A673 (cell line): ENCODE data around the gene PNMA1. TPM values are rescaled to one million over a fixed set of nuclear protein-coding genes. Genes with fewer than 3 reads are reported as not detected.
A peak's percentile ranks its signal among the peaks of the same experiment; 100 is the strongest.

ENCODE experiments used
- Bru-seq: library from RNA; stranded (reverse); fragments of 400-500 nt; gene quantifications from one replicate; lab custom pipeline; 2021; lab: Mats Ljungman, UMichigan
- BruChase-seq, 2 experiments: library from RNA; stranded (reverse); fragments of 400-500 nt; gene quantifications; one replicate each; lab custom pipeline; 2021; lab: Mats Ljungman, UMichigan
- BruUV-seq: library from RNA; stranded (reverse); fragments of 400-500 nt; replicated peaks from 2 replicates; lab custom pipeline; 2021; lab: Mats Ljungman, UMichigan
- CTCF ChIA-PET: fragments of 300-600 bp; sonication (Branson Sonifier 250); formaldehyde crosslinking; loops from one replicate; lab custom pipeline; 2022; ENCODE audit warnings: antibody characterized with exemption; lab: Charles Lee
- POLR2A ChIA-PET: fragments of 300-600 bp; sonication (Branson Sonifier 250); formaldehyde crosslinking; loops from one replicate; lab custom pipeline; 2022; ENCODE audit warnings: antibody characterized with exemption; ENCODE audit not compliant: low non-redundant PET; lab: Charles Lee
- DNase-seq: peaks from one replicate; pipeline ENCODE4 v3.0.0-alpha.2; 2015; ENCODE audit warnings: low spot score
- H3K27ac ChIP-seq: fragments of 200-600 bp; sonication (generic); 2 replicates; pipeline ENCODE4 v1.5.1; 2016; ENCODE audit warnings: mixed run types, low read depth, mild to moderate bottlenecking, mixed read lengths, antibody characterized with exemption, low read length; ENCODE audit not compliant: poor library complexity, severe bottlenecking
- H3K27me3 ChIP-seq: fragments of 200-600 bp; sonication (generic); replicated peaks from 2 replicates; pipeline ENCODE4 v1.6.1; 2017; ENCODE audit warnings: mixed run types, low read depth, mild to moderate bottlenecking, mixed read lengths, antibody characterized with exemption, low read length; ENCODE audit not compliant: insufficient read depth, poor library complexity
- H3K36me3 ChIP-seq: fragments of 200-600 bp; sonication (generic); 2 replicates; pipeline ENCODE4 v1.6.1; 2016; ENCODE audit warnings: mixed run types, mild to moderate bottlenecking, mixed read lengths, antibody characterized with exemption, low read length; ENCODE audit not compliant: insufficient read depth, poor library complexity, severe bottlenecking
- H3K4me1 ChIP-seq: fragments of 200-600 bp; sonication (generic); 2 replicates; pipeline ENCODE4 v1.6.1; 2017; ENCODE audit warnings: mixed run types, mild to moderate bottlenecking, mixed read lengths, antibody characterized with exemption, low read length; ENCODE audit not compliant: insufficient read depth, poor library complexity, severe bottlenecking
- H3K4me3 ChIP-seq: fragments of 200-600 bp; sonication (generic); 2 replicates; pipeline ENCODE4 v1.5.1; 2016; ENCODE audit warnings: low read depth, mixed run types, mild to moderate bottlenecking, mixed read lengths, low read length; ENCODE audit not compliant: poor library complexity, severe bottlenecking
- H3K9me3 ChIP-seq: fragments of 200-600 bp; sonication (generic); 2 replicates; pipeline ENCODE4 v1.6.1; 2016; ENCODE audit warnings: mixed run types, low read depth, mild to moderate bottlenecking, mixed read lengths, antibody characterized with exemption, low read length; ENCODE audit not compliant: poor library complexity, severe bottlenecking
- EZH2 ChIP-seq: fragments of 200-600 bp; sonication (generic); IDR thresholded peaks from 2 replicates; pipeline ENCODE4 v1.6.1; 2017; ENCODE audit warnings: borderline replicate concordance, low read depth, mild to moderate bottlenecking, mixed read lengths, antibody characterized with exemption, low read length; ENCODE audit not compliant: poor library complexity, severe bottlenecking
- intact Hi-C: fragments of 100-400 bp; cut with micrococcal nuclease; formaldehyde crosslinking; loops from one replicate; pipeline ENCODE4 v1.10.0; 2022; ENCODE audit not compliant: unreplicated experiment
- long read RNA-seq: library from polyadenylated mRNA; stranded (forward); transcript quantifications from one replicate; pipeline ENCODE4 v2.0.0, GENCODE V29; 2022
- total RNA-seq: library from RNA; stranded (reverse); gene quantifications from 2 replicates; pipeline ENCODE4 v1.2.3, GENCODE V29; 2021
- TF ChIP-seq, protein P1 (sequence below): fragments of 300-800, 200-600 bp; sonication (generic); conservative IDR thresholded peaks from 2 replicates; pipeline ENCODE4 v1.5.1; 2017; ENCODE audit warnings: low read depth, mild to moderate bottlenecking, antibody characterized with exemption, low read length, moderate library complexity, mixed read lengths

PNMA1 gene
- 48.8 and 51.4 TPM in 2 replicates for total RNA-seq
- Bru-seq, nascent RNA: percentile 84 among the genes with signal in this experiment
- BruChase-seq, experiment 1, labeled RNA remaining after a 2-hour chase: percentile 96 among the genes with signal in this experiment
- BruChase-seq, experiment 2, labeled RNA remaining after a 6-hour chase: percentile 98 among the genes with signal in this experiment
- long read RNA-seq, transcript PNMA1-201 (1 exons, 2,590 nt): major isoform, 93 of 93 reads
- long read RNA-seq, partial matches to known transcripts: 0 of 93 reads
- long read RNA-seq, other reads (novel, unspliced or antisense): 0 of 93 reads

DNA sequence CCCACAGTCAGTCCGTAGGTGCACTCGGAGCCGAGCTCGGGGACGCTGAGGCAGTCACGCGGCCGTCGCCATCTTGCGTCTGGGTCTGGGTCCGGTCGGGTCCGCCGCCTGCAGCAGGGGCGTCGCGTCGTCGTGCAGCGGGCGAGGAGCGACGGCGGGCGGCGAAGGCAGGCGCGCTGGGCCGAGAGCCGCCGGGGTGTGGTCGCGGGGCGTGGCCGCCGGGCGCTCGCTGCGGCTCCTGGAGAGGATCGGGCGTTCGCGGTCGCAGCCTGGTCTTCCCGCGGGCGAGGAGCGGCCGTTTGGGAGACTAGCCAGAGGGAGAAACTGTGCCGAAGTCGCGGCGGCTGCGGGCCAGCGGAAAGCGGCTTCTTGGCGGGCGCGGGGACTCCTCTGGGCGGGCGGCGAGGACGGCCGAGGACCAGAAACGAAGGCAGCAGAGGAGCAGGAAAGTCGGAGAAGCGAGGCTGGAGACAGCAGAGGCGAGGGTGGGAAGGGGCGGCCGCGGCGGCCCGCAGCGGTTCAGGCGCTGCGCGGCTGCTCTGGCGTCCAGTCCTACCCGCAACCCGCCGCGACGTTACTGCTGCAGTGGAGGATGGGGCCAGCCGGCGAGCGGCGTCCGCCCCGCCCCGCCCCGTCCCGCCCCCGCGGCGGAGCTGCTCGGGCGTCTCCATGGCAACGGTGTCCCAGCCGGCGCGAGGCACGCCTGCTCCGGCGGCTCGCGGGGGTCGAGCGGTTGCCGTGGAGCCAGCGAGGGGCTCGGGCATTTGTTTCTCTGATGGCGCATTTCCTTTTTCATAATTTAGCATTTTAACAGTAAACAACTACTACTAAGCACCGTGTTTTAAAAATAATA is at the start of gene PNMA1:
PNMA1 (minus strand) TSS at position 582 of the 853 bp plus-strand sequence. CDS start 745 bp downstream, outside the sequence.
- CTCF ChIA-PET: interaction anchor here (0.6 kb wide), 2 partner anchors 81 to 582 kb away, joined by 4 to 6 read pairs; no protein-coding TSS in a partner anchor
- H3K27me3 ChIP-seq: no peaks in the 10 kb centered on the region
- H3K9me3 ChIP-seq: no peaks in the 10 kb centered on the region
- BruUV-seq: no TSS peak
- peak within 1 kb of the TSS; percentile 87 for H3K4me3 ChIP-seq
- TF ChIP-seq EZH2: no peak
- TF ChIP-seq, protein P1, sequence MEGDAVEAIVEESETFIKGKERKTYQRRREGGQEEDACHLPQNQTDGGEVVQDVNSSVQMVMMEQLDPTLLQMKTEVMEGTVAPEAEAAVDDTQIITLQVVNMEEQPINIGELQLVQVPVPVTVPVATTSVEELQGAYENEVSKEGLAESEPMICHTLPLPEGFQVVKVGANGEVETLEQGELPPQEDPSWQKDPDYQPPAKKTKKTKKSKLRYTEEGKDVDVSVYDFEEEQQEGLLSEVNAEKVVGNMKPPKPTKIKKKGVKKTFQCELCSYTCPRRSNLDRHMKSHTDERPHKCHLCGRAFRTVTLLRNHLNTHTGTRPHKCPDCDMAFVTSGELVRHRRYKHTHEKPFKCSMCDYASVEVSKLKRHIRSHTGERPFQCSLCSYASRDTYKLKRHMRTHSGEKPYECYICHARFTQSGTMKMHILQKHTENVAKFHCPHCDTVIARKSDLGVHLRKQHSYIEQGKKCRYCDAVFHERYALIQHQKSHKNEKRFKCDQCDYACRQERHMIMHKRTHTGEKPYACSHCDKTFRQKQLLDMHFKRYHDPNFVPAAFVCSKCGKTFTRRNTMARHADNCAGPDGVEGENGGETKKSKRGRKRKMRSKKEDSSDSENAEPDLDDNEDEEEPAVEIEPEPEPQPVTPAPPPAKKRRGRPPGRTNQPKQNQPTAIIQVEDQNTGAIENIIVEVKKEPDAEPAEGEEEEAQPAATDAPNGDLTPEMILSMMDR: no peak
- H3K4me1 ChIP-seq: peaks cover 8% of the 10 kb centered on the region
- peak; percentile 92 for DNase-seq
- H3K36me3 ChIP-seq: peaks cover 20% of the 10 kb centered on the region
- intact Hi-C loops: no loop called here
- peak within 1 kb of the TSS; percentile 85 for H3K27ac ChIP-seq
- POLR2A ChIA-PET: interaction anchor here (0.5 kb wide), 1 partner anchor 129 kb away, joined by 3 read pairs; no protein-coding TSS in a partner anchor

DNA sequence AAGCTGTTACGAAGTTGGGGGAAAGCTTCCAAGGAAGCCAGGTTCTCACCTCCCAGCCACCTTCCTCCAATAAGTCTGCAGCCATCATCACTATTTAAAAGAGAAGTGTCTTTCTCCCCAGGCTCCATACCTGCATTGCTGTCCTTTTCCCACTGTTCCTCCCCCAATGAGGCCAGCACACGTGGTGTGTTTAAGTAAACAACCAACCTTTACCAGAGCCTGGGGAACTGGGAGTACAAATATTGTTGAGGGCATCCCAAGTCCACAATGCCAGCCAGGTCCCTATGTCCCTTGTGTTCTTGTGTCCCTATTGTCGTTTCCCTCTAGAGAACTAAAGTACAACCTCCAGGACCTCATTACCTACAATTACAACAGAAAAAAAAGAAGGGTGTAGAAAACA is 49.2 kb upstream of the PNMA1 start:
- intact Hi-C loops: no loop called here
- CTCF ChIA-PET: no interaction called here

DNA sequence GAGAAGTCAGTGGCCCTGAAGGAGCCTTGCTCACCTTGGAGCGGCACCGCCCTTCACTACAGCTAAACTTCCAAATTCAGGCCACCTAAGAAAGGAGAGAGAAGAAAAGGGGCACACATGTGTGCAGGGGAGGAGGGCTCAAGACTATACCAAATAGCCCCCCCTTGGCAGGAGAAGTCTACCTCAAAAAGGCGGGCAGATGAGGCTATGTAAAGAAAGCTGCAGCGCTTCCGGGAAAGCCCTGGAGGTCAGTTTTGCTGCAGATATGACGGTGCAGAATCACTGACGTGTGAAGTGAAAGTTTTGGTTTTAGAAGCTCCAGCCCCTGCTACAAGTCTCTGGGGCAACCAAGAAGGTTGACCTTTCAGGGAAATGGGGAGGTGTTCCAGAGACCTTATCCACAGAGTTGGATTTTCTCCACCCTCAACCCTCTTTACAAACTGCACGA is 48.2 kb upstream of the PNMA1 start:
- ChIA-PET CTCF (no interaction called here), POLR2A (no interaction called here)
- no peaks in the 10 kb centered on the region for H3K27me3 ChIP-seq
- TF ChIP-seq, protein P1: no peak
- TF ChIP-seq EZH2: no peak
- peaks cover 29% of the 10 kb centered on the region for H3K4me1 ChIP-seq
- no peak for DNase-seq
- intact Hi-C loops: no loop called here
- BruUV-seq: no TSS peak
- no peak overlapping the region for H3K4me3 ChIP-seq
- H3K36me3 ChIP-seq: no peaks in the 10 kb centered on the region
- H3K27ac ChIP-seq: no peak overlapping the region
- no peaks in the 10 kb centered on the region for H3K9me3 ChIP-seq

More for the DNA sequence above, 49.2 kb upstream of the PNMA1 start:
- BruUV-seq: no TSS peak
- Histone ChIP-seq H3K4me1 (peaks cover 19% of the 10 kb centered on the region), H3K27ac (no peak overlapping the region), H3K9me3 (no peaks in the 10 kb centered on the region), H3K36me3 (no peaks in the 10 kb centered on the region), H3K27me3 (no peaks in the 10 kb centered on the region), H3K4me3 (no peak overlapping the region)
- DNase-seq: no peak
- POLR2A ChIA-PET: no interaction called here
- no peak for TF ChIP-seq EZH2
- TF ChIP-seq, protein P1: no peak
